HepG2 (cell line): ENCODE measurements around the gene KAT7. TPM values are rescaled to one million over a fixed set of nuclear protein-coding genes. Genes with fewer than 3 reads are reported as not detected.

Experiments
- CBX2 ChIP-seq, 2 experiments: fragments of 200-600 bp in 1 of 2; sonication (generic); formaldehyde crosslinking in 1 of 2; IDR thresholded peaks; 2 replicates each; pipeline versions ENCODE4 v1.7.0 to v1.8.1; 2018 to 2022; ENCODE audit warnings: low read depth in 2 of 2, low read length in 1 of 2, mild to moderate bottlenecking in 1 of 2, missing genetic modification reagents in 1 of 2
- ERF ChIP-seq: IDR thresholded peaks from 2 replicates; pipeline ENCODE4 v1.6.1; 2018; ENCODE audit warnings: missing biosample characterization, missing genetic modification reagents
- FOXK2 ChIP-seq: fragments of 450-650 bp; IDR thresholded peaks from 2 replicates; pipeline ENCODE4 v1.6.1; 2016
- FUBP1 ChIP-seq: sonication (generic); formaldehyde crosslinking; IDR thresholded peaks from 2 replicates; pipeline ENCODE4 v1.5.1; 2020; ENCODE audit warnings: missing genetic modification reagents, mild to moderate bottlenecking, borderline replicate concordance
- GABPB1 ChIP-seq: IDR thresholded peaks from 2 replicates; pipeline ENCODE4 v1.6.1; 2016; ENCODE audit warnings: mild to moderate bottlenecking, missing genetic modification reagents, moderate library complexity, missing compliant biosample characterization
- KDM5B ChIP-seq: sonication (generic); formaldehyde crosslinking; IDR thresholded peaks from 2 replicates; pipeline ENCODE4 v1.4.0; 2020; ENCODE audit warnings: missing genetic modification reagents, mild to moderate bottlenecking, borderline replicate concordance
- SKIL ChIP-seq: sonication (generic); formaldehyde crosslinking; IDR thresholded peaks from 2 replicates; pipeline ENCODE4 v1.8.0; 2022; ENCODE audit warnings: missing genetic modification reagents, mild to moderate bottlenecking, moderate library complexity, borderline replicate concordance
- TBX2 ChIP-seq: sonication (generic); formaldehyde crosslinking; IDR thresholded peaks from 2 replicates; pipeline ENCODE4 v1.5.0; 2020; ENCODE audit warnings: missing genetic modification reagents, mild to moderate bottlenecking, borderline replicate concordance
- TCF7 ChIP-seq: sonication (generic); IDR thresholded peaks from 2 replicates; pipeline ENCODE4 v1.6.1; 2016; ENCODE audit warnings: antibody characterized with exemption, low read depth
- ZEB1 ChIP-seq: IDR thresholded peaks from 2 replicates; pipeline ENCODE4 v1.6.1; 2012; ENCODE audit warnings: mild to moderate bottlenecking, low read depth, inconsistent platforms; ENCODE audit not compliant: insufficient replicate concordance
- ZNF234 ChIP-seq: sonication (generic); formaldehyde crosslinking; conservative IDR thresholded peaks from 2 replicates; pipeline ENCODE4 v1.5.1; 2020; ENCODE audit warnings: mild to moderate bottlenecking, missing genetic modification reagents
- ZNF260 ChIP-seq: sonication (generic); formaldehyde crosslinking; IDR thresholded peaks from 2 replicates; pipeline ENCODE4 v1.4.0; 2020; ENCODE audit warnings: missing genetic modification reagents, low read depth, mild to moderate bottlenecking, borderline replicate concordance
- ZNF317 ChIP-seq: sonication (generic); formaldehyde crosslinking; IDR thresholded peaks from 2 replicates; pipeline ENCODE4 v1.5.0; 2020; ENCODE audit warnings: mild to moderate bottlenecking, missing genetic modification reagents
- ZNF451 ChIP-seq: sonication (generic); formaldehyde crosslinking; IDR thresholded peaks from 2 replicates; pipeline ENCODE4 v1.5.0; 2020; ENCODE audit warnings: mild to moderate bottlenecking, missing genetic modification reagents
- ZNF513 ChIP-seq: sonication (generic); formaldehyde crosslinking; conservative IDR thresholded peaks from 2 replicates; pipeline ENCODE4 v1.5.0; 2020; ENCODE audit warnings: missing genetic modification reagents
- ZNF574 ChIP-seq: sonication (generic); formaldehyde crosslinking; IDR thresholded peaks from 2 replicates; pipeline ENCODE4 v1.4.0; 2020; ENCODE audit warnings: missing genetic modification reagents
- ZNF704 ChIP-seq: sonication (generic); formaldehyde crosslinking; IDR thresholded peaks from 2 replicates; pipeline ENCODE4 v1.8.1; 2023; ENCODE audit warnings: mild to moderate bottlenecking, inconsistent platforms, moderate library complexity, missing genetic modification reagents, borderline replicate concordance
- ZNF780A ChIP-seq: sonication (generic); formaldehyde crosslinking; IDR thresholded peaks from 2 replicates; pipeline ENCODE4 v1.8.0; 2022; ENCODE audit warnings: mild to moderate bottlenecking, missing genetic modification reagents, moderate library complexity
- polyA plus RNA-seq, 8 experiments: library from polyadenylated mRNA; depleted of rRNA in 3 of 8; stranded (reverse) in 7 of 8; unstranded in 1 of 8; fragments of >200 nt; fragmentation: Illumina TruSeq in 4 of 8; extraction: Trizol in 4 of 8; gene quantifications; 2 replicates each; pipeline versions ENCODE4 v1.2.1 to v1.2.3, GENCODE V29; 2011 to 2016; ENCODE audit warnings: low read depth in 4 of 8, missing spikeins in 1 of 8, mixed read lengths in 1 of 8; ENCODE audit not compliant: insufficient read depth in 1 of 8
- total RNA-seq, 5 experiments: library from RNA; depleted of rRNA; stranded (reverse); fragments of >200 nt; fragmentation: Illumina TruSeq; extraction: Trizol; gene quantifications; 2 replicates each; pipeline ENCODE4 v1.2.3, GENCODE V29; 2016; ENCODE audit warnings: low read depth in 1 of 5

The KAT7 gene
- total and polyA plus RNA-seq, 2 of the 13 experiments (the other 11 are each of a cell fraction or from before 2014, with no cell fraction given): 21.2 to 39.2 TPM

GRCh38 chr17:49788478-49789242, at the start of gene KAT7 (continued):
- TF ChIP-seq FOXK2 (peak; percentile 40), TCF7 (no peak), ZNF260 (CRISPR knock-in tag) (no peak), KDM5B (CRISPR knock-in tag) (peak; percentile 83), CBX2 (IDR thresholded peaks at IDR 0.05; ENCODE audit: low read depth, low read length) (no peak), CBX2 (CRISPR knock-in tag; IDR thresholded peaks at IDR 0.05; ENCODE audit: low read depth) (no peak), ZNF451 (0 out of 2 replicates have a peak, but pooled peaks have one; percentile 21), ZNF317 (CRISPR knock-in tag) (0 out of 2 replicates have a peak, but pooled peaks have one; percentile 74), ZNF574 (CRISPR knock-in tag) (peak; percentile 96), GABPB1 (CRISPR knock-in tag) (peak; percentile 97), FUBP1 (CRISPR knock-in tag) (peak; percentile 76; the same call in 1 of the 2 replicates), ZNF513 (peak; percentile 77; the same call in 1 of the 2 replicates), TBX2 (CRISPR knock-in tag) (peak; percentile 88), SKIL (CRISPR knock-in tag) (no peak), ZNF234 (CRISPR knock-in tag) (no peak), ZEB1 (peak; percentile 27), ZNF780A (CRISPR knock-in tag) (no peak), ERF (peak; percentile 75; the same call in 1 of the 2 replicates), ZNF704 (CRISPR knock-in tag) (peak; percentile 69; the same call in 1 of the 2 replicates)
